NCI-H2196 (cell line): ENCODE data around the gene TBC1D14.
A peak's percentile ranks its signal among the peaks of the same experiment; 100 is the strongest.
"Not testable (repeated sequence)": the region's sequence is repeated elsewhere in the genome, so short reads cannot be mapped to it uniquely, and the experiment has no call there.

Experiments used
- DNase-seq: peaks from one replicate; lab custom pipeline; 2025; ENCODE audit not compliant: unreplicated experiment; lab: John Stamatoyannopoulos, UW

The TBC1D14 gene

DNA sequence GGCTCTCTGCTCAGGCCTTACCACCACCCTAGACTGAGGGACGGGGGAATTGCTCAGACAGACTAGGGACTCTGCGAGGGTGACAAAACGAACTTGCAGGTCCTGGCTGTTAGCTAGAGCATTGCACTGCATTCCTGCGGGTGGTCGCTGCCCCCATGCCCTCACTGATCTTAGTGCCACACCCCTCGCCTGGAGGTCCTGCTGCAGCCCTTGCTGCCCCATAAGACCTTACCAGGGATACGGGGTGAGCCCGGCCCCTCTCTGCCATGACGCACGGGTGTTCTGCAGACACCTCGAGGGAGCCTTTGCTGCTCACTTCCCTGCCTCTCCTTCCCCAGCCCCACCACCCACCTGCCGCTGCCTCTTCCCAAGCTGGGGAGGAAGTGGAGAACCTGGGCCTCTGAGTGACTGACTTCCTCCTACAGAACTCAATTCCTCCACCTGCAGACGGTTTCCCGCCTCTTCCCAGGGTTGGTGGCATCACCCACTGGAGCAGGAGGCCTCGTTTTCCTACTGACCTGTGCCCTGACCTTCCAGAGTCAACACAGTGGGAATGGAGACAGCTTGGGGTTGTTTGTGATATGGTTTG lies 19.8 kb upstream of the TBC1D14 start:
- no peak for DNase-seq

DNA sequence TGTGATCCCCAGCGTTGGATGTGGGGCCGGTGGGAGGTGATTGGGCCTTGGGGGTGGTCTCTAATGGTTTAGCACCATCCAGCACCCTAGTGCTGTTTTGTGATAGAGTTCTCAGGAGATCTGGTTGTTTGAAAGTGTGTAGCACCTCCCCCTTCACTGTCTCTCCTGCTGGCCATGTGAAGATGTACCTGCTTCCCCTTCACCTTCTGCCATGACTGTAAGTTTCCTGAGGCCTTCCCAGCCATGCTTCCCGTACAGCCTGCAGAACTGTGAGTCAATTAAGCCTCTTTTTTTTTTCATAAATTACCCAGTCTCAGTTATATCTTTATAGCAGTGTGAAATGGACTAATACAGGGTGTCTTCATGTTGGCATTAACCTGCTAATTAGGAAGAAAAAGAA lies 19.3 kb upstream of the TBC1D14 start:
- DNase-seq: no peak

DNA sequence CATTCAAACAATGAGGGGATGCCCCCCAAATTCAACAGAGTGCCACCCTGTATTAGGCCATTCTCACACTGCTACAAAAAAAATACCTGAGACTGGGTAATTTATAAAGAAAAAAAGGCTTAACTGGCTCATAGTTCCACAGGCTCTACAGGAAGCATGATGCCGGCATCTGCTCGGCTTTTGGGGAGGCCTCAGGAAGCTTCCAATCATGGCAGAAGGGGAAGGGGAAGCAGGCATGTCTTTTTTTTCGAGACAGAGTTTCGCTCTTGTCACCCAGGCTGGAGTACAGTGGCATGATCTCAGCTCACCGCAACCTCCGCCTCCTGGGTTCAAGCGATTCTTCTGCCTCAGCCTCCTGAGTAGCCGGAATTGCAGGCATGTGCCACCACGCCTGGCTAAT lies 18.7 kb upstream of the TBC1D14 start:
- not testable (repeated sequence) for DNase-seq

DNA sequence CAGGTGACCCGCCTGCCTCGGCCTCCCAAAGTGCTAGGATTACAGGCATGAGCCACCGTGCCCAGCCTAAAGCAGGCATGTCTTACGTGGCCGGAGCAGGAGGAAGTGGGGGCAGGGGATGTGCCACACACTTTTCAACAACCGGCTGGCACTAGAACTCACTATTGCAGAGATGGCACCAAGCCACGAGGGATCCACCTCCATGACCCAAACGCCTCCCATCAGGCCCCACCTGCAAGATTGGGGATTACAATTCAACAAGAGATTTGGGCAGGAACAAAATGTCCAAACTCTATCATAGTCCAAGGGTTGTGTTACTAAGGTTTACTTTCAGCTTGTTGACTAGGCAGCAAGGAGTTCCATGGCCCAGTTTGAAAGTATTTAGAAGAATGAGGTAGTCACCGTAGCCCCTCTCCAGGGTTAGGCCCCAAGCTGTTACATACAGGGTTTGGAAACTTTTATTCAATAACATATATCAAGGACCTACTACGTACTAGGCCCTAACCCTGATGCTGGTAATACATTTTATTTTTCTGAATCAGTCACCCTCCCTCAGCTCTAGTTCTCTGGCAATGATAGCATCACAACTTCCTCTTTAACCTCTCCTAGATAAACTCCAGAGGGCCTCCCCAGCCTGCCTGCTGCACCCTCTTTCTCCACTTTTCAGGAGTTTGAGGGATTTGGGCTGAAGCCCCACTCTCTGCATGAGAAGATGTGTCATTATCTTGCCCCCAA lies 18.0 kb upstream of the TBC1D14 start:
- DNase-seq: no peak

DNA sequence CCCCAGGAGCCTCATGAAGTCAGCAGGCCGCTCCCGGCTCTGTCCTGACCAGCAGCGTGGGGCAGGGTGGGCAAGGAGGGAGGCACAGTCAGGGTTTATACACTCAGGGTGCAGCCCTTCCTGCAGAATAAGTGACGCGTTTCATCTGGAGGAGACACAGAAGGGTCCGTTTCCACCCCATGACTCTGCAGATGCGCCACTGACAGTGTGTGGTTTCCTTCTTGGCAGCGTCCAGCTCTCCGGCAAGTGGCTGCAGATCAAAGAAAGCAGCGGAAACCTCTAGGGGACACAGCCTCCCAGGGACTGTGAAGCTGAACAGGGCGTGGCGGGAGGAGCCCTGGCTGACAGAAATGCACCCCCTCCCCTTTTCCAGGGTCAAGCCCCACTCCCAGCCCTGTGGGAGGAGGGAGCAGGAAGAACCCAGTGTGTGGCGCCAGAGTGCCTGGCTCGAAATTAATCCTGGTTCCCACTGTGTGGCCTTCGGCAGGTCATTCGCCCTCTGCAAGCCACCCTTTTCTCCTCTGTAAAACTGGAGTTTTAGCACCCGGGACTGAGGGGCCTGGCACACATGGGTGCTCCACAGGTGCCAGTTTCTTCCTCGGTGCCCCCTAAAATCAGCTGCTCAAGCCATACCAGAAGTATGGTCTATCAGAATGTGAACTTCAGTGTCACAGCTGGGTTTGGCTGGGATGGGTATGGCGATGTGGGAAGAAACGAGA lies 17.3 kb upstream of the TBC1D14 start:
- DNase-seq: no peak

DNA sequence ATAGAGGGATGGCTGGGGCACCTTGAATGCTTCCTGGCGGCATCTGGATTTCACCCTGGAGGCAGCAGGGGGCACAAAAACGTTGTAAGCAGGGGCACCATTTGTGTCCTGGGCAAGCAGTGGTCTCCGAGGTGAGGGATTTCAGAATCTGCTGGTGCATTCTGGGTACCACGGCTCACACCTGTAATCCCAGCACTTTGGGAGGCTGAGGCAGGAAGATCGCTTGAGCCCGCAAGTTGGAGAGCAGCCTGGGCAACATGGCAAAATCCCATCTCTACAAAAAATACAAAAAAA lies 16.8 kb upstream of the TBC1D14 start:
- DNase-seq: no peak

DNA sequence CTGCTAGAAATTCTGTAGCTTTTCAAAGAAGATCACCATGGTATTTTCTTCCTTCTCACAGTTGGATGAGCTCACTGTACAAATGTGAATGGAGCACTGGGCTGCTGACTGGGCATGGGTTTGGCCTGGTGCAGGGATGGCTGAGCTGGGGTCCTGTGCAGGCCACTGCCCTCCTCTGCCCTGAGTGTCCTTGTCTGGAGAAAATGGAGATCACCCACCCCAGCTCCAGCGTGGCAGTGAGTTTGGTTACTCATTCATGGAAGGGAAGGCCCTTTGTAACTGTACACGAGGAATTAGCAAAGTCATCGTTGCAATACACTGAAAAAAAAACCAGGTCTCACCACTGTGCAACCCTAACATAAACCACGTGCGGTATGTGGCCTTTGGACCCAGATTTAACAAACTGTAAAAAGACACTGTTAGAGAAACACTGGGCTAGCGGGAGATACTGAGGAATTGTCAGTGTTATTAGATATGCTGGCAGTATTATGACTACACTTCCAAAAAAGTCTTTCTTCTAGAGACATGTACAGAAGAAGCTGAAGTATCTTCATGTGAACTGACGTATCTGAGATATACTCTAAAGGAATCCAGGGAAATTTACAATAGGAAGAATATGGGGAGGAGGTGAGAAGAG lies 16.1 kb upstream of the TBC1D14 start:
- DNase-seq: no peak

DNA sequence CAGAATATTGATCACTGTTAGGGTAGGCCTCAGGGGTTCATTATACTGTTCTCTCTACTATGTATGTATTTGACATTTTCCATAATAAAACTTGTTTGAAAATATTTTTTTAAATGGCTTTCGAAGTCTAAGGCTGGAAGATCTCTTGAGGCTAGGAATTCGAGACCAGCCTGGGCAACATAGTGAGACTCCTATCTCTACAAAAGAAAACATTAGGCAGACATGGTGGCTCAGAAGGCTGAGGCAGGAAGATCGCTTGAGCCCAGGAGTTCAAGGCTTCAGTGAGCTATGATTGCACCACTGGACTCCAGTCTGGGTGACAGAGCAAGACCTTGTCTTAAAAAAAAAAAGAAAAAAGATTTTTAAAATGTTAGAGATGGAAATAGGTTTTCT lies 15.5 kb upstream of the TBC1D14 start:
- no peak for DNase-seq

DNA sequence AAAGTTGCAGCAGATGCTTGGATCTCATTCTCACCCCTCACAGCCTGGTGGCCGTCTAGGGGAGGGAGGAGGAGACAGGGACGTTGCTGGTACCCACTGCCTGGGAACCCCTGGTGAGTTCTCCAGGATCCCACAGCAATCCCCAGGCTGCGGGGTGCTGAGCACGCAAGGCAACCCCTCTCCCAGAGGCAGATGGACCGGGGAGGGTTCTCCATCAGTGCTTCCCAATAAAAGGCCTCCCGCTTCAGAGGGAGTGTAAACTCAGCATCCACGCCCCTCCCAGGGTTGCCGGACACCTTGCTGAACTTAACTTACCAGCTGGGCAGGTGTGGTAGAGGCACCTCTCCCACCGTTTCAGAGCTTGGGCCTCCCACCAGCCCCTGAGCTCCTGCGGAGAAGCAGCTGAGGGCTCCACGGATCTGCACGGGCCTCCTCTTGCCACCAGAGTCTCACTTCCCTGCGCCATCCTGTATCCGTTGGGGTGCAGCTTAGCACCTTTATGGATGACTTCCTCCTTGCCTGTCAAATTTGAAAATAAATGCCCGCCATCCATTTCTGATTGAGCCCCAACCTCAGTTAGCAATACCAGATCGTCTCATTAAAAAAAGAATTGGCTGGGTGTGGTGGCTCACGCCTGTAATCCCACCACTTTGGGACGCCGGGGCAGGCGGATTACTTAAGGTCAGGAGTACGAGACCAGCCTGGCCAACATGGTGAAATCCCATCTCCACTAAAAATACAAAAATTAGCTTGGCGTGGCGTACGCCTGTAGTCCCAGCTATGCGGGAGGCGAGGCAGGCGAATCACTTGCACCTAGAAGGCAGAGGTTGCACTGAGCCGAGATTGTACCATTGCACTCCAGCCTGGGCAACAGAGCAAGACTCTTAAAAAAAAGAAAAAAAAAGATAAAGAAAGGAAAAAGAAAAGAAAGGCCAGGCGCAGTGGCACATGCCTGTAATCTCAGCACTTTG lies 14.8 kb upstream of the TBC1D14 start:
- no peak for DNase-seq

DNA sequence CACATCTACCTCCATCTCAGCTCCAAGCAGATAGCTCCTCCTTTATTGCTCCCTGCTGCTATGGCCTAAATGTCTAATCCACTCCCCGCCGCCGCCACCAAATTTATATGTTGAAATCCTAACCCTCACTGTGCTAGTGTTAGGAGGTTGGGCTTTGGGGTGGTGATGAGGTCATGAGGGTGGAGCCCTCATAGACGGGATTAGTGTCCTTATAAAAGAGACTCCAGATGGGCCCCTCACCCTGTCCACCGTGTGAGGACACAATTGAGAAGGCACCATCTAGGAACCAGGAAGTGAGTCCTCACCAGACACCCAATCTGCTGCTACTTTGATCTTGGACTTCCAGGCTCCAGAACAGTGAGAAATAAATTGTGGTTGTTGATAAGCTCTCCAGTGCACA lies 13.6 kb upstream of the TBC1D14 start:
- DNase-seq: no peak

DNA sequence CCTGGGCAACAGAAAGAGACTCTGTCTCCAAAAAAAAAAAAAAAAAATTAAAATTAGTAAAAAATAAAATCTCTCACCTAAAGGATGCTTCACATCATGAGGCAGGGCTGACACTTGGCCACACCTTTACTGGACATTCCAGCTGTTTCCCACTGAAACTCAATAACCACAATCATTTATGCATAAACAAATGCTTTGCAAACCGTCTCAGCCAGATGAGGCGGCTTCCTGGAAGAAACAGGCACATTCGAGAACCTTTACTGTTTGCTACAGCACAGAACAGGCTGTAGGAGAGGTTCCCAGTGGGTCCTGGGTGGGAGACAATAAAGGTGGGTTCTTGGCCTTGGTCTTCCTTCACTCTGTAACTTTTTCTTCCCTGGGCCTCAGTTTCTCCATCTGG lies 10.9 kb upstream of the TBC1D14 start:
- DNase-seq: no peak

DNA sequence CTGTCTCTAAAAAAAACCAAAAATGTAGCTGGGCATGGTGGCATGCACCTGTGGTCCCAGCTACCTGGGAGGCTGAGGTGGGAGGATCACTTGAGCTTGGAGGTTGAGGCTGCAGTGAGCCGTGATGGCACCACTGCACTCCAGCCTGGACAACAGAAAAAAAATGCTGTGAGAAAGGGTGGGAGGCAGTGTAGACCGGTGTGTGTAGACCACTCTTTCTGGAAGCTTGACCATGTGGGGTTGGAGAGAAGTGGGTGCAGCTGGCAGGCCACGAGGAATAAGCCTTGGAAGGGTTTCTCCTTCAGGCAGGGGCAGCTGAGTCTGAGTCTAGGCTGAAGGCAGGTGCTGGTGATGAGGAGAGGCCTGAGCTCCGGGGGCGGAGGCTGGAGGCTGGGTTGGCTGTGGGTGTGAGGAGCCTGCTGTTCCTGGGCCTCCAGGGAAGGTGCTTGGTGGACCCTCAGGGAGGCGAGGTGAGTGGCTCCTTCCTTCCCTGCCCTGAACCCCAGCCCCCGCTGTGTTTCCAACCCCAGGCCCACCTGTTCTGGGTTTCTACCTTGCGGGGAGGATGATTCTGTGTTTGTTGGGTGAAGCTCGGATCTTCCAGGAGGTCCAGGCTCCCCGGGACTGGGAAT lies 9.3 kb upstream of the TBC1D14 start:
- no peak for DNase-seq

DNA sequence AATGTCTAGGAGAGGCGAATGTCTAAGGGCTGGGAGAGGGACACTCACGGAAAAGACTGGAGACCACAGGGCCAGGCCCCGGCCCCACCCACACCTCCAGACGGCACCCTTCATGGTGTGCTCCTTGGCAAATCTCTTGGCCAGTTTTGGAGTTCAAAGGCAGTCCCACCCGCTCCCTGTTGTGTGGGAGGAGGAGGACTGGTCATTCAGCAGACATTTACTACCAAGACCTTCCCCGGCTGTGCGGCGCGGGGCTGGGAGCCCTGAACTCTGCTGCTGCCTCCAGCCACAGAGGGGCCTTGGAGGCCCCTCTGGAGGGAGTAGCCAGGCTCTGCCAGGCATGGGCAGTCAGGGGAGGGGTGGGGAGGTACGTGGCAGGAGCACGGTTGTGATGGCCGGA lies 8.7 kb upstream of the TBC1D14 start:
- no peak for DNase-seq

DNA sequence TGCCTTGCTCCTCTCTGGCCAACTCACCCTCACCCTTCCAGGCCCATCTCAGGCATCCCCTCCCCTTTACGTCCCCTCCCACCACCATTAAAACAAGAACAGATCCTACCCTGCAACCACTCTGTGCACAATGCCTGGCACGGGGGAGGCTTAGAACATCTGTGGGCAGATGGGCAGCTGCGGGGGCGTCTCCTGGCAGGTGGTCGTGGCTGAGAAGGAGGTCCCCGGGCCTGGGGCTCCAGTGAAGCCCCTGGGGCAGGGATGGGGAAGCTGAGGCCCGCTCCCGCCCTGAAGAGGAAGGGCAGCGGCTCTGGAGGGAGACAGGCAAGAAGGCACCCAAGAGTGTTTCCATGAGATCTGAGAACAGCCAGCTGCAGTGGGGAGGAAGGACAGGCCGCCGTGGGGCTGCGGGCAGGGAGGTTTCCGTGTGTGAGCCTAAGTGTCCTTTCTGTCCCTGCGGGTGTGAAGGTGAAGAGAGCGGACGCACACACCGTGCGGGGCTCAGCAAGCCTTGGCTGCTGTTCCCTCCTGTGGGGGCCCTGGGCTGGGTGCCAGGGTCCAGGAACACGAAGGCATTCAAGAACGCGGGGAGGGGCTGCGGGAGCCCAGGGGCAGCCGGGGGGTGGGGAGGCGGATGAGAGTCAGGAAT lies 7.8 kb upstream of the TBC1D14 start:
- DNase-seq: no peak

DNA sequence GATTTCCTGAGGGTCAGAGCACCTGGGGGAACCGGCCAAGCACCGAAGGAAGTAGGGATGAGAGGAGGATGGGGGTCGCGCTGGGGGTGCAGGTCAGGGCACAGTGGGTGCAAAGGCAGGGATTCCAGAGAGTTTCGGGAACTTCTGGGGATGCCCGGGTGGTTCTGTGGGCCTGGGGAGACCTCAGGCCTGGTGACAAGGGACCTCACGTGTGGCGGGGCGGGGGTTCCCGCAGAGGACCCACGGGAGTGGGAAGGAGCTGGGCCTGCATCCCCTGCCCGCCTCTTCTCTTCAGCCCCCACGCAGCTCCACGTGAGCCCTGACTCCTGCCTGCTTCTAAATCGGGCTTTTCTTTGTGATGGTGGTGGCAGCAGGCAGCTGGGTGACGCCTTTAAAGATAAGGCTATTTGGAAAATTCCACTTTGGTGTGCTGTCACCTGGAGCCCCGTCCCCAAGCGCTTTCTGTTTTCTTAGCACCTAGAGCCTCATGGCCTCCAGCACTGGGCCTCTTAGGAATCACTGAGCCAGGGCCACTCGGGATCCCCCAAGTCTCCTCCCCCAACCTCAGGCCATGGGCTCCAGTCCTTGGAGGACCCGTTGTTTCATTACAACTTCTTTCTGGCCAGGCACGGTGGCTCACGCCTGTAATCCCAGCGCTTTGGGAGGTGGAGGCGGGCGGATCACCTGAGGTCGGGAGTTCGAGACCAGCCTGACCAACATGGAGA lies 7.1 kb upstream of the TBC1D14 start:
- DNase-seq: no peak

DNA sequence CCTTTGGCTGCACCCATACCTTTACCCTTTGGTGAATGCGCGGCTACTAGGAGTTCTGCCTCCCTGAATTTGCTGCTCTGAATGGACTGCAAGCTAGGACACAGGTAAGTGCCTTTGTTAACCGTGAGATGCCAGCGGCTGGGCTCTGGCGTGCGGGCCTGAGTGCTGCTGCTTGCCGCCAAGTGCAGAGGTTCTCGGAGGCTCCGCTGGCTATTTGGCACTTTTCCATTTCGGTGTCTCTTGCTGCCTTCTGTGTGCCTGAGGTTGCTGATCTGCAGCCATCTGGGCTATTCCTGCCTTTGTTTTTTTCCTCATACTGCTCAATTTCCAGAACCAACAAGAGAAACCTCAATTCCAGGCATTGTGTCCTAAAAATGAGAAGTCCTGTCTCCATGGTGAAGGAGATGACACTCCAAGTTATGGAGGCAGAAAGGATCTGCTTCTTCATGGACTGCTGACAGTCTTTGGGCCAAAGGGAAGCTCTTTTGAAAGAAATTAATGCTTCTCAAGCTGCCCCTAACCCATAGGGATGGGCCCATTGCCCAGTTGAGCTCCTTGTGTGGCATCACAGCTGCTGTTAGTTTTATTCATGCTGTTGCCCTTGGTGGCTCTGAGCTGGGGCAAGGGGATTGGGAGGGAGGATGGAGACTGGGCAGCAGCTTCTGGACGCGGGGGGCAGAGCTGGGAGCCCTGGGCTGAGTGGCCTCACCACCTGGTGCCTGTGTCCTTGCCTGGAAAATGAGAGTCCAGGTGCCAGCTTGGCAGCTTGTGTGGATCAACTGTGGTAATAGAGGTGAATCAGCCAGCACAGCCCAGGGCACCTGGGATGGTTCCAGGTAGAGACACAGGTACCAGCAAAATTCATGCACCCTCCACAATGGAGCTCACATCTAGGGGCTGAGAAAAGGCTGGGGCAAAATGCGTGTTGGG lies 3.8 kb upstream of the TBC1D14 start:
- DNase-seq: peak; percentile 58

DNA sequence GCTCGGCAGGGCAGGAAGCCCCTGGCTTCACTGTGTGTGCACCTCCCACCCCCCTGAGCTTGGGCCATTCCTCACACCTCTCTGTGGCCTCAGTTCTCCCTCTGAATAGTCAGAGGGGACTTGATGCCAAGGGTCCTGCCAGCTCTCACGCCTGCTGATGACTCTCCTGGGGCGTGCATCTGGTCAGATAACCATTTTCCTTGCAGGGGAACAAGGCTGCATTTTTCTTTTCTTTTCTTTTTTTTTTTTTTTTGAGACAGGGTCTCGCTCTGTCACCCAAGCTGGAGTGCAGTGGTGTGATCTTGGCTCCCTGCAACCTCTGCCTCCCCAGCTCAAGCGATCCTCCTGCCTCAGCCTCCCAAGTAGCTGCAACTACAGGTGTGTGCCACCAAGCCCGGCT lies 3.1 kb upstream of the TBC1D14 start:
- DNase-seq: not testable (repeated sequence)

DNA sequence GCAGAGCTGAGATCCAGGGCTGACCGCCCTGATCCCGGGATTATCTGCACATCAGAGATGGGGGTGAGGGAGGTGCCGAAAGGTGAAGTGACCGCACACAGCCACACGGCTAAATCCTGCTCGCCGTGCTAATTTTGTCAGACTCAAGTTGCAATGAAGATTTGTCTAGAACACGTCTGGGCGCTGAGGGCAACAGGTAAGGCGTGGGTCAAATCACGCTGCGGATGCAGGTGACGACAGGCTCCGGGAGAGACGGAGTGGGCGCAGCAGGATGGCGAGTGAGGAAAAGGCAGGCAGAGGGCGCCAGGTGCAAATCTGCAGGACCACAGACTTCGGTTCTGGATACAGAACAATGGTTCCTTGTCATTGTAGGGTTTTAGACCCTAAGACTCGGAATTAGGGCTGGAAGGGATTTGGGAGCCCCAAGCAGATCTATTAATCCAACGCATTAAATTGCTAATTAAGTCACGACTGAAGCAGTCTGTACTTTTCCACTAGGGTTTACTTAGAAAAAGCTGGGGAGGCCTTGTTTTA lies 1.9 kb upstream of the TBC1D14 start:
- no peak for DNase-seq
